Endothelial cell (in vitro differentiated cells): ENCODE results near the gene ITPR2. TPM values are rescaled to one million over a fixed set of nuclear protein-coding genes. Genes with fewer than 3 reads are reported as not detected.
"Not testable (repeated sequence)": the region's sequence is repeated elsewhere in the genome, so short reads cannot be mapped to it uniquely, and the experiment has no call there.

Experiments
- DNase-seq: peaks from one replicate; pipeline ENCODE4 v3.0.0; 2021; ENCODE audit warnings: low spot score
- H3K27ac Mint-ChIP-seq: one replicate; pipeline ENCODE4 v1.8.0; 2021; ENCODE audit warnings: mixed read lengths, inconsistent platforms; ENCODE audit not compliant: unreplicated experiment
- H3K27me3 Mint-ChIP-seq: one replicate; pipeline ENCODE4 v1.8.0; 2021; ENCODE audit warnings: mild to moderate bottlenecking, moderate library complexity, mixed read lengths, inconsistent platforms; ENCODE audit not compliant: unreplicated experiment
- H3K36me3 Mint-ChIP-seq: one replicate; pipeline ENCODE4 v1.8.0; 2021; ENCODE audit warnings: mild to moderate bottlenecking, low read depth, mixed read lengths, inconsistent platforms; ENCODE audit not compliant: unreplicated experiment
- H3K4me1 Mint-ChIP-seq: one replicate; pipeline ENCODE4 v1.8.0; 2021; ENCODE audit warnings: mild to moderate bottlenecking, mixed read lengths, inconsistent platforms; ENCODE audit not compliant: unreplicated experiment
- H3K4me3 Mint-ChIP-seq: one replicate; pipeline ENCODE4 v1.8.0; 2021; ENCODE audit warnings: mild to moderate bottlenecking, mixed read lengths, inconsistent platforms; ENCODE audit not compliant: unreplicated experiment
- H3K9me3 Mint-ChIP-seq: one replicate; pipeline ENCODE4 v1.8.0; 2021; ENCODE audit warnings: mixed read lengths, inconsistent platforms; ENCODE audit not compliant: unreplicated experiment
- CTCF ChIP-seq: fragments of 200-600 bp; sonication (generic); IDR thresholded peaks from one replicate; pipeline ENCODE4 v1.5.0; 2021; ENCODE audit warnings: antibody characterized with exemption; ENCODE audit not compliant: unreplicated experiment
- total RNA-seq: library from RNA; stranded (reverse); fragmentation: NEBNext Ultra II Directional; extraction: Animal tissue kit (Norgen Biotek cat#: 25700); gene quantifications from one replicate; pipeline ENCODE4 v1.2.1, GENCODE V29; 2021; ENCODE audit not compliant: unreplicated experiment

Gene ITPR2
- total RNA-seq, 1 donor from 2014 or later, result 33.8 TPM

GRCh38 chr12:26732005-26732908, 100.7 kb downstream of the ITPR2 start:
- no peak overlapping the region for H3K4me3 Mint-ChIP-seq
- H3K4me1 Mint-ChIP-seq, result peaks cover 10% of the 10 kb centered on the region
- DNase-seq, result no peak
- no peak for TF ChIP-seq CTCF
- H3K27ac Mint-ChIP-seq, result no peak overlapping the region
- H3K36me3 Mint-ChIP-seq, result no peaks in the 10 kb centered on the region
- H3K27me3 Mint-ChIP-seq, result peaks cover 4% of the 10 kb centered on the region
- no peaks in the 10 kb centered on the region for H3K9me3 Mint-ChIP-seq

- peaks cover 3% of the 10 kb centered on the region for H3K27me3 Mint-ChIP-seq
- H3K9me3 Mint-ChIP-seq, result no peaks in the 10 kb centered on the region
- no peaks in the 10 kb centered on the region for H3K36me3 Mint-ChIP-seq
- no peak for DNase-seq
- H3K4me3 Mint-ChIP-seq, result no peak overlapping the region
- H3K4me1 Mint-ChIP-seq, result peaks cover 6% of the 10 kb centered on the region
- H3K27ac Mint-ChIP-seq, result no peak overlapping the region
- TF ChIP-seq CTCF, result no peak
These were observed 102.3 kb downstream of the ITPR2 start for GRCh38 chr12:26730481-26731350.

- H3K36me3 Mint-ChIP-seq, H3K4me3 Mint-ChIP-seq, H3K27ac Mint-ChIP-seq, H3K4me1 Mint-ChIP-seq, H3K9me3 Mint-ChIP-seq, H3K27me3 Mint-ChIP-seq, DNase-seq: not testable (repeated sequence)
These were observed 103.8 kb downstream of the ITPR2 start for GRCh38 chr12:26729137-26729671.

- no peaks in the 10 kb centered on the region for H3K36me3 Mint-ChIP-seq
- H3K27ac Mint-ChIP-seq, result no peak overlapping the region
- DNase-seq, result no peak
- no peaks in the 10 kb centered on the region for H3K4me1 Mint-ChIP-seq
- H3K9me3 Mint-ChIP-seq, result no peaks in the 10 kb centered on the region
- H3K27me3 Mint-ChIP-seq, result peaks cover 2% of the 10 kb centered on the region
- no peak for TF ChIP-seq CTCF
- no peak overlapping the region for H3K4me3 Mint-ChIP-seq
These were observed 104.6 kb downstream of the ITPR2 start for GRCh38 chr12:26728205-26729050.
